ENCODE results near the gene CLSTN2. TPM values are rescaled to one million over a fixed set of nuclear protein-coding genes. Genes with fewer than 3 reads are reported as not detected.

Gene CLSTN2
- total and polyA plus RNA-seq, 4 donors, result 0.09 to 2.2 (median 0.55) TPM

GRCh38 chr3:139948467-139948866 is 13.5 kb downstream of the CLSTN2 start:
- Histone ChIP-seq H3K9ac (ENCODE audit: low read depth in 1 of 2, low read length in 2 of 2) (no peak overlapping the region), H3K27ac (ENCODE audit: low read depth in 1 of 2, low read length in 2 of 2) (no peak overlapping the region), H3K27me3 (ENCODE audit: control insufficient read depth in 4 of 4, insufficient read depth in 4 of 4, low read length in 3 of 4) (peaks cover 0 to 5% (median 4%) of the 10 kb centered on the region in 4 donors), H3K4me3 (ENCODE audit: low read depth in 1 of 3, low read length in 3 of 3) (no peak overlapping the region), H3K9me3 (ENCODE audit: control insufficient read depth in 4 of 4, low read length in 3 of 4) (peaks cover 0 to 4% (median 0%) of the 10 kb centered on the region in 4 donors), H3K4me1 (ENCODE audit: control insufficient read depth in 4 of 4, insufficient read depth in 4 of 4, low read length in 3 of 4) (no peaks in the 10 kb centered on the region), H3K36me3 (ENCODE audit: control insufficient read depth in 4 of 4, insufficient read depth in 3 of 4, low read depth in 1 of 4, low read length in 3 of 4) (no peaks in the 10 kb centered on the region)
- no peak for TF ChIP-seq NR2F2 (IDR thresholded peaks at IDR 0.05)
- TF ChIP-seq JUND (IDR thresholded peaks at IDR 0.05), result no peak
- no peak for TF ChIP-seq HNF4A (conservative IDR thresholded peaks at IDR 0.05)
- TF ChIP-seq FOXA2 (IDR thresholded peaks at IDR 0.05), result no peak
- no peak for TF ChIP-seq RXRA (IDR thresholded peaks at IDR 0.05)
- TF ChIP-seq YY1 (IDR thresholded peaks at IDR 0.05), result no peak
- no peak for TF ChIP-seq EGR1 (IDR thresholded peaks at IDR 0.05; ENCODE audit: low read depth in 2 of 2)
- TF ChIP-seq CTCF (IDR thresholded peaks at IDR 0.05; ENCODE audit: low read depth, low read length, missing input control), result no peak
- no peak for TF ChIP-seq HNF4G (IDR thresholded peaks at IDR 0.05)
- TF ChIP-seq ZBTB33 (IDR thresholded peaks at IDR 0.05), result no peak
- no peak for TF ChIP-seq TAF1 (conservative IDR thresholded peaks at IDR 0.05)
- no peak for TF ChIP-seq GABPA (IDR thresholded peaks at IDR 0.05 in 1 of 2, conservative IDR thresholded peaks at IDR 0.05 in 1 of 2)
- no peak for DNase-seq (ENCODE audit: low spot score)

- H3K4me1 ChIP-seq (ENCODE audit: control insufficient read depth in 4 of 4, insufficient read depth in 4 of 4, low read length in 3 of 4), result no peaks in the 10 kb centered on the region
- peaks cover 0 to 4% (median 0%) of the 10 kb centered on the region in 4 donors for H3K9me3 ChIP-seq (ENCODE audit: control insufficient read depth in 4 of 4, low read length in 3 of 4)
- no peaks in the 10 kb centered on the region for H3K36me3 ChIP-seq (ENCODE audit: control insufficient read depth in 4 of 4, insufficient read depth in 3 of 4, low read depth in 1 of 4, low read length in 3 of 4)
- H3K9ac ChIP-seq (ENCODE audit: low read depth in 1 of 2, low read length in 2 of 2), result no peak overlapping the region
- DNase-seq (ENCODE audit: low spot score), result no peak
- no peak overlapping the region for H3K4me3 ChIP-seq (ENCODE audit: low read depth in 1 of 3, low read length in 3 of 3)
- no peak overlapping the region for H3K27ac ChIP-seq (ENCODE audit: low read depth in 1 of 2, low read length in 2 of 2)
- peaks cover 0 to 4% (median 3%) of the 10 kb centered on the region in 4 donors for H3K27me3 ChIP-seq (ENCODE audit: control insufficient read depth in 4 of 4, insufficient read depth in 4 of 4, low read length in 3 of 4)
- WGBS, result 84% methylated on average over 6 of the region's 6 CpGs
- TF ChIP-seq YY1 (IDR thresholded peaks at IDR 0.05) (no peak), ATF3 (IDR thresholded peaks at IDR 0.05) (no peak), CTCF (IDR thresholded peaks at IDR 0.05; ENCODE audit: low read depth, low read length, missing input control) (no peak), ZBTB33 (IDR thresholded peaks at IDR 0.05) (no peak), FOXA1 (IDR thresholded peaks at IDR 0.05) (no peak), JUND (IDR thresholded peaks at IDR 0.05) (no peak), REST (IDR thresholded peaks at IDR 0.05) (no peak), TAF1 (conservative IDR thresholded peaks at IDR 0.05) (no peak), RAD21 (IDR thresholded peaks at IDR 0.05) (no peak), FOXA2 (IDR thresholded peaks at IDR 0.05) (no peak), MAX (IDR thresholded peaks at IDR 0.05) (no peak), HNF4A (conservative IDR thresholded peaks at IDR 0.05) (no peak)
Measured at GRCh38 chr3:139948898-139949297, 13.9 kb downstream of the CLSTN2 start.
